ENCODE results near the gene PSD2. TPM values are rescaled to one million over a fixed set of nuclear protein-coding genes. Genes with fewer than 3 reads are reported as not detected.

Gene PSD2
- total and polyA plus RNA-seq, 10 of the 15 experiments (the other 5 are each of a cell fraction or from before 2014, with no cell fraction given): 0.02 to 0.14 (median 0.03) TPM; not detected in 5

- peak overlapping the region; percentile 24; the same call in 1 of the 2 replicates for H3K27ac ChIP-seq (ENCODE audit: control insufficient read depth, insufficient read depth)
- H3K4me3 ChIP-seq: peak overlapping the region; percentile 45; the same call in 1 of the 2 replicates
- H3K36me3 ChIP-seq (ENCODE audit: control insufficient read depth in 2 of 2, insufficient read depth in 2 of 2, low read length in 1 of 2): no peaks in the 10 kb centered on the region
- WGBS (ENCODE audit: insufficient coverage, insufficient replicate concordance, low lambda C conversion rate, missing lambda C conversion rate): 2% methylated on average over 57 of the region's 60 CpGs
- BruUV-seq (replicated peaks): no TSS peak
- peak; percentile 40 for ATAC-seq
- in situ Hi-C loops (cut with MboI): no loop called here
- H2AFZ ChIP-seq (ENCODE audit: control insufficient read depth, low read depth, low read length): peak overlapping the region; percentile 71
- ChIA-PET SMC1A (ENCODE audit: uncharacterized antibody, unreplicated experiment) (interaction anchor here (0.8 to 7.1 kb wide), 12 partner anchors 10 to 273 kb away, joined by 3 to 50 read pairs (median 5); no protein-coding TSS in a partner anchor), POLR2A (interaction anchor here (0.6 to 3.6 kb wide), 14 partner anchors 9 to 1889 kb away, joined by 3 to 31 read pairs (median 5); partner anchors contain the start of genes CXXC5, HDAC3 and RELL2), RAD21 (ENCODE audit: unreplicated experiment) (interaction anchor here (0.8 to 5.3 kb wide), 16 partner anchors 11 to 294 kb away, joined by 3 to 60 read pairs (median 12); partner anchors contain the start of gene CXXC5), CTCF (interaction anchor here (0.6 to 4.1 kb wide), 12 partner anchors 16 to 221 kb away, joined by 3 to 25 read pairs (median 5); no protein-coding TSS in a partner anchor)
- no peaks in the 10 kb centered on the region for H3K9me3 ChIP-seq (replicated peaks; ENCODE audit: control insufficient read depth, insufficient read depth, low read length)
- H4K20me1 ChIP-seq (ENCODE audit: control insufficient read depth, insufficient read depth): no peaks in the 10 kb centered on the region; the same call in 1 of the 2 replicates
- peaks cover 0 to 14% of the 10 kb centered on the region in 2 experiments; a peak in 3 of 4 replicates for H3K27me3 ChIP-seq (replicated peaks in 1 of 2; ENCODE audit: control insufficient read depth in 2 of 2, insufficient read depth in 2 of 2, low read length in 1 of 2)
- H3K9ac ChIP-seq (ENCODE audit: control insufficient read depth, insufficient read depth, low read length): peak overlapping the region; percentile 57; the same call in 1 of the 2 replicates
- H3K79me2 ChIP-seq (ENCODE audit: control insufficient read depth, insufficient read depth, low read length): no peaks in the 10 kb centered on the region
- no peak for DNase-seq (ENCODE audit: low read depth, low spot score)
- H3K4me2 ChIP-seq (ENCODE audit: control insufficient read depth, insufficient read depth): peak overlapping the region; percentile 98
- intact Hi-C loops (cut with micrococcal nuclease; ENCODE audit: unreplicated experiment): loop anchor here (5.0 kb wide), 3 partner anchors 36 to 111 kb away; no protein-coding TSS in a partner anchor
- no peak for FAIRE-seq
- H3K4me1 ChIP-seq (ENCODE audit: control insufficient read depth, insufficient read depth, low read length): peaks cover 48% of the 10 kb centered on the region
- TF ChIP-seq MEF2B (IDR thresholded peaks at IDR 0.05; ENCODE audit: partially characterized antibody, poor library complexity, severe bottlenecking) (peak; percentile 84), IKZF2 (IDR thresholded peaks at IDR 0.05) (peak; percentile 63 to 66), TCF3 (IDR thresholded peaks at IDR 0.05; ENCODE audit: borderline replicate concordance, insufficient read depth, low read depth, low read length) (peak; percentile 24; the same call in 1 of the 2 replicates), MXI1 (IDR thresholded peaks at IDR 0.05; ENCODE audit: low read depth, low read length) (peak; percentile 14; the same call in 1 of the 2 replicates), BCL11A (IDR thresholded peaks at IDR 0.05; ENCODE audit: low read depth, low read length) (0 out of 2 replicates have a peak, but pooled peaks have one; percentile 9), NKRF (conservative IDR thresholded peaks at IDR 0.05) (peak; percentile 56), TARDBP (IDR thresholded peaks at IDR 0.05; ENCODE audit: borderline replicate concordance) (0 out of 2 replicates have a peak, but pooled peaks have one; percentile 44), CBFB (IDR thresholded peaks at IDR 0.05; ENCODE audit: low read depth) (no peak), CREB1 (IDR thresholded peaks at IDR 0.05; ENCODE audit: low read depth) (peak; percentile 85)
- TF ChIP-seq, protein P1, sequence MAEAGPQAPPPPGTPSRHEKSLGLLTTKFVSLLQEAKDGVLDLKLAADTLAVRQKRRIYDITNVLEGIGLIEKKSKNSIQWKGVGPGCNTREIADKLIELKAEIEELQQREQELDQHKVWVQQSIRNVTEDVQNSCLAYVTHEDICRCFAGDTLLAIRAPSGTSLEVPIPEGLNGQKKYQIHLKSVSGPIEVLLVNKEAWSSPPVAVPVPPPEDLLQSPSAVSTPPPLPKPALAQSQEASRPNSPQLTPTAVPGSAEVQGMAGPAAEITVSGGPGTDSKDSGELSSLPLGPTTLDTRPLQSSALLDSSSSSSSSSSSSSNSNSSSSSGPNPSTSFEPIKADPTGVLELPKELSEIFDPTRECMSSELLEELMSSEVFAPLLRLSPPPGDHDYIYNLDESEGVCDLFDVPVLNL (IDR thresholded peaks at IDR 0.05; ENCODE audit: low read depth, low read length): peak; percentile 0; the same call in 1 of the 2 replicates
- TF ChIP-seq, protein P2, sequence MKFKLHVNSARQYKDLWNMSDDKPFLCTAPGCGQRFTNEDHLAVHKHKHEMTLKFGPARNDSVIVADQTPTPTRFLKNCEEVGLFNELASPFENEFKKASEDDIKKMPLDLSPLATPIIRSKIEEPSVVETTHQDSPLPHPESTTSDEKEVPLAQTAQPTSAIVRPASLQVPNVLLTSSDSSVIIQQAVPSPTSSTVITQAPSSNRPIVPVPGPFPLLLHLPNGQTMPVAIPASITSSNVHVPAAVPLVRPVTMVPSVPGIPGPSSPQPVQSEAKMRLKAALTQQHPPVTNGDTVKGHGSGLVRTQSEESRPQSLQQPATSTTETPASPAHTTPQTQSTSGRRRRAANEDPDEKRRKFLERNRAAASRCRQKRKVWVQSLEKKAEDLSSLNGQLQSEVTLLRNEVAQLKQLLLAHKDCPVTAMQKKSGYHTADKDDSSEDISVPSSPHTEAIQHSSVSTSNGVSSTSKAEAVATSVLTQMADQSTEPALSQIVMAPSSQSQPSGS (IDR thresholded peaks at IDR 0.05; ENCODE audit: low read length): peak; percentile 74; the same call in 1 of the 2 replicates
- TF ChIP-seq, protein P3, sequence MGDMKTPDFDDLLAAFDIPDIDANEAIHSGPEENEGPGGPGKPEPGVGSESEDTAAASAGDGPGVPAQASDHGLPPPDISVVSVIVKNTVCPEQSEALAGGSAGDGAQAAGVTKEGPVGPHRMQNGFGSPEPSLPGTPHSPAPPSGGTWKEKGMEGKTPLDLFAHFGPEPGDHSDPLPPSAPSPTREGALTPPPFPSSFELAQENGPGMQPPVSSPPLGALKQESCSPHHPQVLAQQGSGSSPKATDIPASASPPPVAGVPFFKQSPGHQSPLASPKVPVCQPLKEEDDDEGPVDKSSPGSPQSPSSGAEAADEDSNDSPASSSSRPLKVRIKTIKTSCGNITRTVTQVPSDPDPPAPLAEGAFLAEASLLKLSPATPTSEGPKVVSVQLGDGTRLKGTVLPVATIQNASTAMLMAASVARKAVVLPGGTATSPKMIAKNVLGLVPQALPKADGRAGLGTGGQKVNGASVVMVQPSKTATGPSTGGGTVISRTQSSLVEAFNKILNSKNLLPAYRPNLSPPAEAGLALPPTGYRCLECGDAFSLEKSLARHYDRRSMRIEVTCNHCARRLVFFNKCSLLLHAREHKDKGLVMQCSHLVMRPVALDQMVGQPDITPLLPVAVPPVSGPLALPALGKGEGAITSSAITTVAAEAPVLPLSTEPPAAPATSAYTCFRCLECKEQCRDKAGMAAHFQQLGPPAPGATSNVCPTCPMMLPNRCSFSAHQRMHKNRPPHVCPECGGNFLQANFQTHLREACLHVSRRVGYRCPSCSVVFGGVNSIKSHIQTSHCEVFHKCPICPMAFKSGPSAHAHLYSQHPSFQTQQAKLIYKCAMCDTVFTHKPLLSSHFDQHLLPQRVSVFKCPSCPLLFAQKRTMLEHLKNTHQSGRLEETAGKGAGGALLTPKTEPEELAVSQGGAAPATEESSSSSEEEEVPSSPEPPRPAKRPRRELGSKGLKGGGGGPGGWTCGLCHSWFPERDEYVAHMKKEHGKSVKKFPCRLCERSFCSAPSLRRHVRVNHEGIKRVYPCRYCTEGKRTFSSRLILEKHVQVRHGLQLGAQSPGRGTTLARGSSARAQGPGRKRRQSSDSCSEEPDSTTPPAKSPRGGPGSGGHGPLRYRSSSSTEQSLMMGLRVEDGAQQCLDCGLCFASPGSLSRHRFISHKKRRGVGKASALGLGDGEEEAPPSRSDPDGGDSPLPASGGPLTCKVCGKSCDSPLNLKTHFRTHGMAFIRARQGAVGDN (IDR thresholded peaks at IDR 0.05): peak; percentile 92
These were observed 47.8 kb upstream of the PSD2 start for GRCh38 chr5:139747583-139748504.

Data from GM12878 (cell line).